IMR-90 (cell line): ENCODE measurements around the gene SWAP70. TPM values are rescaled to one million over a fixed set of nuclear protein-coding genes. Genes with fewer than 3 reads are reported as not detected.

Experiments
- ATAC-seq: fragments of 200-7000 bp; cut with Tn5 transposase; 2 replicates; pipeline ENCODE4 v1.9.1; 2020; ENCODE audit warnings: low read depth, mild to moderate bottlenecking, moderate library complexity
- BruUV-seq: library from RNA; stranded (reverse); fragments of 400-500 nt; replicated peaks from 2 replicates; lab custom pipeline; 2021; lab: Mats Ljungman, UMichigan
- CTCF ChIA-PET: fragments of 300-600 bp; formaldehyde crosslinking; extraction: SDS; loops from one replicate; lab custom pipeline; 2021; ENCODE audit warnings: antibody characterized with exemption; lab: Yijun Ruan, JAX
- POLR2A ChIA-PET: fragments of 300-600 bp; sonication (Branson Sonifier 250); formaldehyde crosslinking; loops from one replicate; lab custom pipeline; 2022; ENCODE audit warnings: antibody characterized with exemption; ENCODE audit not compliant: unreplicated experiment; lab: Charles Lee
- DNase-seq: peaks from one replicate; pipeline ENCODE4 v3.0.0; 2013
- H2AFZ ChIP-seq: replicated peaks from 2 replicates; pipeline ENCODE3; 2013; ENCODE audit warnings: low read length, mild to moderate bottlenecking; ENCODE audit not compliant: poor library complexity
- H2AK5ac ChIP-seq: 2 replicates; pipeline ENCODE4 v1.6.1; 2013; ENCODE audit warnings: low read depth, low read length, inconsistent platforms
- H2AK9ac ChIP-seq: replicated peaks from 2 replicates; pipeline ENCODE3; 2013; ENCODE audit warnings: mild to moderate bottlenecking, low read depth, low read length, moderate library complexity; ENCODE audit not compliant: poor library complexity
- H2BK120ac ChIP-seq: 2 replicates; pipeline ENCODE4 v1.6.1; 2013; ENCODE audit warnings: low read depth, low read length, inconsistent platforms
- H2BK15ac ChIP-seq: 3 replicates; pipeline ENCODE4 v1.6.1; 2013; ENCODE audit warnings: low read depth, low read length, inconsistent platforms
- H2BK20ac ChIP-seq: 2 replicates; pipeline ENCODE4 v1.6.1; 2013; ENCODE audit warnings: low read depth, mild to moderate bottlenecking, inconsistent platforms, low read length, moderate library complexity
- H2BK5ac ChIP-seq: 2 replicates; pipeline ENCODE4 v1.6.1; 2013; ENCODE audit warnings: mild to moderate bottlenecking, low read depth, low read length, inconsistent platforms; ENCODE audit not compliant: poor library complexity, severe bottlenecking
- H3K14ac ChIP-seq: replicated peaks from 2 replicates; pipeline ENCODE4 v1.6.1; 2013; ENCODE audit warnings: low read depth, low read length, inconsistent platforms
- H3K18ac ChIP-seq: 2 replicates; pipeline ENCODE4 v1.6.1; 2013; ENCODE audit warnings: low read depth, low read length, control low read depth
- H3K23ac ChIP-seq: 2 replicates; pipeline ENCODE4 v1.6.1; 2013; ENCODE audit warnings: low read depth, low read length, inconsistent platforms
- H3K27ac ChIP-seq: 2 replicates; pipeline ENCODE4 v1.5.1; 2013; ENCODE audit warnings: mild to moderate bottlenecking, control low read depth, low read length; ENCODE audit not compliant: insufficient read depth
- H3K27me3 ChIP-seq: 2 replicates; pipeline ENCODE4 v1.6.1; 2013; ENCODE audit warnings: low read length; ENCODE audit not compliant: control insufficient read depth, insufficient read depth
- H3K36me3 ChIP-seq: 2 replicates; pipeline ENCODE4 v1.6.1; 2013; ENCODE audit warnings: low read length, mixed read lengths; ENCODE audit not compliant: control insufficient read depth, insufficient read depth
- H3K4ac ChIP-seq: 2 replicates; pipeline ENCODE4 v1.6.1; 2013; ENCODE audit warnings: low read depth, low read length, inconsistent platforms
- H3K4me1 ChIP-seq: 2 replicates; pipeline ENCODE4 v1.6.1; 2013; ENCODE audit warnings: low read length, mixed read lengths; ENCODE audit not compliant: control insufficient read depth, insufficient read depth
- H3K4me2 ChIP-seq: 2 replicates; pipeline ENCODE4 v1.6.1; 2013; ENCODE audit warnings: low read depth, mild to moderate bottlenecking, control low read depth, low read length, moderate library complexity
- H3K4me3 ChIP-seq: 2 replicates; pipeline ENCODE4 v1.5.1; 2013; ENCODE audit warnings: low read depth, mild to moderate bottlenecking, control low read depth, low read length, moderate library complexity; ENCODE audit not compliant: insufficient read depth
- H3K56ac ChIP-seq: 2 replicates; pipeline ENCODE4 v1.6.1; 2013; ENCODE audit warnings: low read length, inconsistent platforms; ENCODE audit not compliant: insufficient read depth; ENCODE audit errors: extremely low read depth
- H3K79me1 ChIP-seq, 2 experiments: 2 replicates each; pipeline ENCODE4 v1.6.1; 2013; ENCODE audit warnings: low read length in 2 of 2, inconsistent platforms in 1 of 2, low read depth in 1 of 2
- H3K9ac ChIP-seq: 2 replicates; pipeline ENCODE4 v1.6.1; 2013; ENCODE audit warnings: low read depth, low read length, control low read depth
- H3K9me1 ChIP-seq: 2 replicates; pipeline ENCODE4 v1.6.1; 2013; ENCODE audit warnings: low read length, inconsistent platforms; ENCODE audit not compliant: insufficient read depth
- H3K9me3 ChIP-seq: 2 replicates; pipeline ENCODE4 v1.6.1; 2013; ENCODE audit warnings: low read length; ENCODE audit not compliant: control insufficient read depth, insufficient read depth
- H4K20me1 ChIP-seq: 2 replicates; pipeline ENCODE4 v1.6.1; 2013; ENCODE audit warnings: low read length, inconsistent platforms; ENCODE audit not compliant: insufficient read depth
- H4K5ac ChIP-seq: 2 replicates; pipeline ENCODE4 v1.6.1; 2013; ENCODE audit warnings: mild to moderate bottlenecking, low read depth, low read length, control low read depth
- H4K8ac ChIP-seq, 2 experiments: 2 replicates each; pipeline ENCODE4 v1.6.1; 2013; ENCODE audit warnings: low read depth in 2 of 2, low read length in 2 of 2, control low read depth in 1 of 2, inconsistent platforms in 1 of 2
- H4K91ac ChIP-seq: 2 replicates; pipeline ENCODE4 v1.6.1; 2013; ENCODE audit warnings: low read depth, low read length, inconsistent platforms; ENCODE audit not compliant: insufficient read depth
- RAD21 ChIP-seq: IDR thresholded peaks from 2 replicates; pipeline ENCODE4 v1.6.1; 2012; ENCODE audit warnings: low read length, improper control_type of control experiment
- WGBS, 2 experiments: methylation state at CpG; one replicate each; pipeline versions ENCODE4 v1.1.5 to v1.1.7; 2013; ENCODE audit warnings: missing lambda C conversion rate in 2 of 2; ENCODE audit not compliant: insufficient read length in 1 of 2; ENCODE audit errors: extremely low coverage in 2 of 2; 5-methylcytosine and 5-hydroxymethylcytosine counted together
- dilution Hi-C: fragments of 300-500 bp; cut with HindIII; formaldehyde crosslinking; loops from one replicate; pipeline ENCODE4 v1.14.3; 2018; ENCODE audit warnings: low sequenced_read_pairs; ENCODE audit not compliant: unreplicated experiment
- in situ Hi-C: fragments of 300-500 bp; cut with MboI; formaldehyde crosslinking; loops from 3 replicates; pipeline ENCODE4 v1.14.3; 2019; ENCODE audit warnings: low sequenced_read_pairs, inconsistent platforms, mixed read lengths
- intact Hi-C: fragments of 100-400 bp; cut with micrococcal nuclease; formaldehyde crosslinking; loops from 2 replicates; pipeline ENCODE4 v1.10.0; 2022
- polyA plus RNA-seq, 3 experiments: library from polyadenylated mRNA; depleted of rRNA; stranded (reverse); fragments of >200 nt; gene quantifications; 2 replicates each; pipeline ENCODE4 v1.2.3, GENCODE V29; 2012; ENCODE audit warnings: low replicate concordance in 1 of 3
- total RNA-seq: library from RNA; depleted of rRNA; stranded (reverse); fragments of >200 nt; gene quantifications from 2 replicates; pipeline ENCODE4 v1.2.3, GENCODE V29; 2012

Gene SWAP70
- total and polyA plus RNA-seq, 2 of the 4 experiments (the other 2 are of a cell fraction) = 15.5 to 19.9 TPM

- Histone ChIP-seq H3K4me2 (no peak overlapping the region), H2BK15ac (no peak overlapping the region), H2AK9ac (no peak overlapping the region), H3K27ac (no peak overlapping the region), H4K8ac (no peak overlapping the region), H3K18ac (no peak overlapping the region), H3K79me1 (peaks cover 21 to 50% of the 10 kb centered on the region in 2 experiments), H3K23ac (no peak overlapping the region), H3K14ac (no peak overlapping the region), H3K9me3 (no peaks in the 10 kb centered on the region), H2BK5ac (no peak overlapping the region), H4K5ac (no peak overlapping the region), H4K91ac (no peak overlapping the region), H3K36me3 (peaks cover 4% of the 10 kb centered on the region), H3K56ac (no peak overlapping the region), H3K9me1 (peaks cover 4% of the 10 kb centered on the region; the same call in 1 of the 2 replicates), H2BK20ac (no peak overlapping the region), H3K27me3 (no peaks in the 10 kb centered on the region), H2BK120ac (no peak overlapping the region), H3K9ac (no peak overlapping the region), H2AK5ac (no peak overlapping the region), H4K20me1 (no peaks in the 10 kb centered on the region; the same call in 1 of the 2 replicates), H3K4ac (no peak overlapping the region), H3K4me3 (no peak overlapping the region), H3K4me1 (peaks cover 2% of the 10 kb centered on the region), H2AFZ (no peak overlapping the region)
- in situ Hi-C loops = no loop called here
- 92% methylated on average over 2 of the region's 2 CpGs; no CpG with 5 or more reads in 1 of the 2 experiments for WGBS, 2 experiments
- ATAC-seq (no peak), DNase-seq (no peak)
- dilution Hi-C loops = no loop called here
- POLR2A ChIA-PET = no interaction called here
- no peak for TF ChIP-seq RAD21
- intact Hi-C loops = no loop called here
- CTCF ChIA-PET = no interaction called here
- no TSS peak for BruUV-seq
These were observed 59.0 kb downstream of the SWAP70 start for GRCh38 chr11:9722893-9723292.
